Mucosa of gallbladder (tissue), 1 donor: ENCODE results near the gene VAX1. TPM values are rescaled to one million over a fixed set of nuclear protein-coding genes. Genes with fewer than 3 reads are reported as not detected.
"Not testable (repeated sequence)": the region's sequence is repeated elsewhere in the genome, so short reads cannot be mapped to it uniquely, and the experiment has no call there.

Experiments
- DNase-seq: peaks from one replicate; pipeline ENCODE4 v3.0.0-alpha.2; 2020; ENCODE audit warnings: low spot score
- total RNA-seq: library from RNA; stranded (reverse); gene quantifications from one replicate; pipeline ENCODE4 v1.2.1, GENCODE V29; 2021
- donor health status: DM: no; HTN: no; CAD: no.

VAX1 gene
- total RNA-seq, 1 donor from 2014 or later = not detected

GRCh38 chr10:117084421-117085246 lies 53.4 kb downstream of the VAX1 start:
- not testable (repeated sequence) for DNase-seq

Other genes with a start within 250 kb of the VAX1 start
- gene SHTN1, start 133.1 kb downstream of the VAX1 start, total RNA-seq = 36.7 TPM
- not detected for gene KCNK18, start 59.2 kb upstream of the VAX1 start, total RNA-seq
- gene SLC18A2, start 102.8 kb upstream of the VAX1 start, total RNA-seq = 5.7 TPM
- 97.1 TPM for gene PDZD8, start 237.2 kb upstream of the VAX1 start, total RNA-seq